Dedifferentiated amniotic fluid mesenchymal stem cell (primary cell): Measurements from ENCODE around the gene FOSL2.

Experiments
- DNase-seq: peaks from one replicate; pipeline ENCODE4 v3.0.0-alpha.2; 2016; ENCODE audit errors: extremely low spot score

FOSL2 gene

GRCh38 chr2:28374331-28374730 lies 18.3 kb upstream of the FOSL2 start:
- DNase-seq = no peak

GRCh38 chr2:28375236-28375635 lies 17.4 kb upstream of the FOSL2 start:
- DNase-seq = no peak

GRCh38 chr2:28375742-28376631 lies 16.7 kb upstream of the FOSL2 start:
- no peak for DNase-seq

GRCh38 chr2:28377195-28377816 lies 15.4 kb upstream of the FOSL2 start:
- no peak for DNase-seq

GRCh38 chr2:28377984-28378678 lies 14.5 kb upstream of the FOSL2 start:
- DNase-seq = no peak

GRCh38 chr2:28378679-28379584 lies 13.7 kb upstream of the FOSL2 start:
- no peak for DNase-seq

- DNase-seq = no peak
Measured at GRCh38 chr2:28380219-28380618, 12.4 kb upstream of the FOSL2 start.

GRCh38 chr2:28381225-28382180 lies 11.2 kb upstream of the FOSL2 start:
- no peak for DNase-seq

GRCh38 chr2:28382755-28383154 lies 9.9 kb upstream of the FOSL2 start:
- no peak for DNase-seq

- peak; percentile 21 for DNase-seq
Measured at GRCh38 chr2:28387082-28387960, 5.3 kb upstream of the FOSL2 start.

- no peak for DNase-seq
Measured at GRCh38 chr2:28389399-28390240, 3.0 kb upstream of the FOSL2 start.

GRCh38 chr2:28390241-28390745 lies 2.4 kb upstream of the FOSL2 start:
- DNase-seq = peak; percentile 86

GRCh38 chr2:28390746-28391563 lies 1.7 kb upstream of the FOSL2 start:
- DNase-seq = peak; percentile 76

- peak; percentile 80 for DNase-seq
Measured at GRCh38 chr2:28391564-28392296, 928 bp upstream of the FOSL2 start.

- DNase-seq = peak; percentile 36
Measured at GRCh38 chr2:28393114-28393836, 617 bp downstream of the FOSL2 start.

- no peak for DNase-seq
Measured at GRCh38 chr2:28394331-28394877, 1.7 kb downstream of the FOSL2 start.
